Subcutaneous adipose tissue (tissue), 4 donors: Measurements from ENCODE around the gene ZNF467. TPM values are rescaled to one million over a fixed set of nuclear protein-coding genes. Genes with fewer than 3 reads are reported as not detected.

ENCODE experiments used
- CTCF ChIP-seq: fragments of 450-650 bp; IDR thresholded peaks from one replicate; pipeline ENCODE4 v1.5.1; 2016; ENCODE audit warnings: low read depth, mild to moderate bottlenecking, control low read depth, antibody characterized with exemption, moderate library complexity
- total RNA-seq, 4 donors: library from RNA; depleted of rRNA; stranded (reverse); fragments of >200 nt; gene quantifications; one replicate each; pipeline ENCODE4 v1.1.0, GENCODE V29; 2016

The ZNF467 gene
- total RNA-seq, 4 donors from 2014 or later, result 3.6 to 21.5 (median 4.6) TPM

- TF ChIP-seq CTCF, result no peak
These were observed 11.3 kb downstream of the ZNF467 start for GRCh38 chr7:149762089-149762488.

- no peak for TF ChIP-seq CTCF
These were observed 12.1 kb downstream of the ZNF467 start for GRCh38 chr7:149761307-149761706.

- TF ChIP-seq CTCF, result no peak
These were observed 12.8 kb downstream of the ZNF467 start for GRCh38 chr7:149760538-149760937.

- TF ChIP-seq CTCF, result no peak
These were observed 14.1 kb downstream of the ZNF467 start for GRCh38 chr7:149759093-149759860.

- no peak for TF ChIP-seq CTCF
These were observed 19.8 kb downstream of the ZNF467 start for GRCh38 chr7:149753375-149754233.

- no peak for TF ChIP-seq CTCF
These were observed 20.7 kb downstream of the ZNF467 start for GRCh38 chr7:149752646-149753045.
